GM18870 (cell line): Measurements from ENCODE around the gene ZBTB42.
"Not testable (repeated sequence)": the region's sequence is repeated elsewhere in the genome, so short reads cannot be mapped to it uniquely, and the experiment has no call there.

Experiments used
- ATAC-seq: cut with Tn5 transposase; IDR thresholded peaks from one replicate; pipeline ENCODE4 v1.9.1; 2021; ENCODE audit warnings: moderate library complexity; ENCODE audit not compliant: unreplicated experiment

Gene ZBTB42

DNA sequence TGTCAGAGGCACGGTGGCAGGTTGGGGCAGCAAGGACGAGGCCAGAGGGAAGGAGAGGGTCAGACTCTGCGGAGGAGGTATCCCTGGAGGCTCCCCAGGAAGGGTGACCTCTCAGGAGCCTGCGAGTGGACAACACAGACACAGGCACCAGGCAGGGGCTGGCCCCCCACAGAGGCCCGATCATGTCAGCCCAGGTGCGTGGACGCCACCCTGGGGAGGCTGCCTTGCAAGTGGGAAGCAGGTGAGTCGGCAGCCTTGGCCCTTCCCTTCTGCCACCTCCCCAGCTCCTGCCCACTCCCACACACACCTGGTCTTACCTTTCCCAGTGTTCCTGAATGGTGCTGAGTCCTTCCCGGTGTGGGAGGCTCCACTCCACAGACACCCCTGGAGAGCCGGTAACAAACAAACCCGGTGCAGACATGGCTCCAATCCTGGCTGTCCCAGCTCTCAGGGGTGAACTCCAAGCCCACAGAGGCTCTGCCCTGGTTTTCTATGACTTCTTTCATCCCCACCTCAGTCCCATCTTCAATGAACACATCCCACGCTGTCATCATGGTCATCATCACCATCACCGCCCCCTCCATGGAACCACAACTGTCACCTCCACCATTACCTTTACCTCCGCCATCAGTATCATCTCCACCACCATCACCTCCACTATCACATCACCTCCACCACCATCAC, 5.2 kb downstream of the ZBTB42 start:
- no peak for ATAC-seq

DNA sequence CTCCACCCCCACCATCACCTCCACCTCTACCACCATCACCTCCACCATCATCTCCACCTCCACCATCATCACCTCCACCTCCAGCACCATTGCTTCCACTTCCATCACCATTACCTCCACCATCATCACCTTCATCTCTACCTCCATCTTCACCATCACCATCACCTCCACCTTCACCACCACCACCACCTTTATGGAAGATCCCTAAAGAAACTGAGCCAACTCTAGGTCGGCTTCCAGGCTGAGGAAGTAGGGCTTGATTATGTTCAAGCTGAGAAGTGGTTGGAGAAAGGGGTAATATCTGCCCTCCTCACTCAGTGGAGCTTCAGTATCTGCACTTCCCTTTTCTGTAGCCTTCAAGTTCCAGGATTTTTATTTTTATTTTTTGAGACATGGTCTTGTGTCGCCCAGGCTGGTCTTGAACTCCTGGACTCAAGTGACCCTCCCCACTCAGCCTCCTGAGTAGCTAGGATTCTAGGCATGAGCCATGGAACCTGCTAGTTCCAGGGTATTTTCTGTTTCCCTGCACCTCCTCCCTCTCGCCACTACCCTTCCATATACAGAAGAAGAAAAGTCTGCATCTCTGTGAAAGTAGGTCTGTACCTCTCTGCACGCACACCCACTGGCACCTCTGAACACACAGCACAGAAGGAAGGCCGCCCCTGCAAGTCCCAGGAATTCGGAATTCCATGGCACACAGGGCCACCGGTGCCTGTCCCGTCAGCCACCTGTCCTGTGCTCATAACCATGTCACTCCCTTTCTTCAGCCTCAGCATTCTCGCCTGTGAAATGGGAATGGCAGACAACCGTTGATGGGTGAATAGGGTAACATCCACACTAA, 5.9 kb downstream of the ZBTB42 start:
- no peak for ATAC-seq

- no peak for ATAC-seq
Measured at GRCh38 chr14:104808456-104808855, 7.6 kb downstream of the ZBTB42 start.

GRCh38 chr14:104810316-104810715, 9.4 kb downstream of the ZBTB42 start:
- no peak for ATAC-seq

- ATAC-seq: no peak
Measured at GRCh38 chr14:104813286-104813685, 12.4 kb downstream of the ZBTB42 start.

DNA sequence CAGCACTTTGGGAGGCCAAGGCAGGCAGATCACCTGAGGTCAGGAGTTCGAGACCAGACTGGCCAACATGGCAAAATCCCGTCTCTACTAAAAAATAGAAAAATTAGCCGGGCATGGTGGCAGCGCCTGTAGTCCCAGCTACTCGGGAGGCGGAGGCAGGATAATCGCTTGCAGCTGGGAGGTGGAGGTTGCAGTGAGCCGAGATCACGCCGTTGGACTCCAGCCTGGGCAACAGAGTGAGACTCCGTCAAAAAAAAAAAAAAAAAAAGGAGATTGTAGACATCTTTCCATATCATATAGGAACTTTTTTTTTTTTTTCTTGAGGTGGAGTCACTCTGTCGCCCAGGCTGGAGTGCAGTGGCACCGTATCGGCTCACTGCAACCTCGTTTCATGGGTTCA, 13.8 kb downstream of the ZBTB42 start:
- ATAC-seq: not testable (repeated sequence)

GRCh38 chr14:104816616-104816884, 15.6 kb downstream of the ZBTB42 start:
- ATAC-seq: no peak

DNA sequence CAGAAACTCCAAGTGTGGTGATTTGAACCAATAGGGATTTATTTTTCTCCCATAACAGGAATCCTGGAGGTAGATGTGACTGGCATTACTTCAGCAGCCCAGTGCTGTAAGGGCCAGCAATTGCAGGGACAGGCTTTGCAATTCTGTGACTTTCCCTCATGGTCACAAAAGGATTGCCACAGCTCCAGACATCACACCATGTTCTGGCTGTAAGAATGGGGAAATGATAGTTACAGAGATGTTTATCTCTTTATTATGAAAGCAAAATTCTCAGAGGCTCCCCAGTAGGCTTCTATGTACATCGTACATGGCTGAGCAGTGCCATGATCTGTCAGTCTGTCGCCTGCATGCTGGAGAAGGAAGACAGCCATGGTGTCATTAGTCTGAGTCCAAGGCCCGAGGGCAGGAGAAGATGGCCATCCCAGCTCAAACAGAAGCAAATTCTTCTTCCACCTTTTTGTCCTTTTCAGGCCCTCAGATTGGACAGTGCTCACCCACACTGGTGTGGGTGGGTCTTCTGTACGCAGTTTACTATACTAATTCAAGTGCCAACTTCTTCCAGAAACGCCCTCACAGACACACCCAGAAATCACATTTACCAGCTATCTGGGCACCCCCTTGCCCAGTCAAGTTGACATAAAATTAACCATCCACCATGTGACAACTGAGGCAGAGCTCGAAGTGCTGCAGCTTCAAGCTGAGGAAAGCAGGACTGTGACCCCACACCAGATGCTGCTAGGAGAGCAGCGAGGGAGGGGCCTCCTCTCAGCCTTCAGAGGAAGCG, 17.2 kb downstream of the ZBTB42 start:
- ATAC-seq: no peak

GRCh38 chr14:104818714-104819161, 17.8 kb downstream of the ZBTB42 start:
- ATAC-seq: no peak

DNA sequence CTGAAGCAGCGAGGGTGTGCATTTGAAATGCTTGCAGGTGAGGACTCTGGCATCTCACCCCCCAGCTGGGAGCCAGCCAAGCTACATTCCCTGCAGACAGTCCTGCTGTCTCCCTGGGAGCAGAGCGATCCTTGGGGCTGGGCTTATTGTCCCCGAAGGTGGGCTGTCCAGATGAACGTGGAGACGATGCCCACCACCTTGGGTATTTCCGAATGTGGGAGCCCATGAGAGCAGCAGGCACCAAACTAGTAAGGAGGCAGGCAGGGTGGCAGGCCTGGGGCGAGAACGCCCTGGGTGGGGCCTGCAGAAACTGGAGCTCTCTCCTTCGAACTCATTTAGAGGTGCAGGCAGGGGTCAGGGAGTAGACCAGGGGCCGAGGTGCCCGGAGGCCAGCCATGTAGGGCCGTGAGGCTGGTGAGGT, 18.5 kb downstream of the ZBTB42 start:
- ATAC-seq: no peak

DNA sequence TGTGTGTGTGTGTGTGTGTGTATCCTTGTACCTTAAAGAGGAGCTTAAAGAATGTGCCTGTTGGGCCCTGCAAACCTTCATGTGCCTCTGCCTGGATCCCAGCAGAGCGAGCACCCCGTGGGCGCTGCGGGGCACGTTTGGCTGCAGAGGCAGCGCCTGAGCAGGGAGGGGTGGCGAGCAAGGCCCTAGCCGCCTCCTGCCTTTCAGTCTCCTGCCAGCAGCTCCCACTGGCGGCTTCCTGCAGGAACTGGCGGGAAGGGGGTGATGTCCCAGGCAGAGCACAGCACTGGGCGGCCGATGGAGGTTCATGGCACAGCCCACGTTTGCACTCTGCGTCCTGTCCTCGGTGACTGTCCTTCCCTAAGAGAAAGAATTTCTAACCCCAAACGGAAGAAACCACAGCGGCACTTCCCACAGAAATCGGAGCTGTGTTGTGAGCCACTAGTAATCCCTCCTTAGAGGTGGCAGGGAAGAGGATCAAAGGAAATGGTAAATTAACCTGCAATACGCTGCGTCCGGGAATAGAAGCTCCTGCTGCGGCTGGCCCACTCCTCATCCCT, 19.8 kb downstream of the ZBTB42 start:
- no peak for ATAC-seq

DNA sequence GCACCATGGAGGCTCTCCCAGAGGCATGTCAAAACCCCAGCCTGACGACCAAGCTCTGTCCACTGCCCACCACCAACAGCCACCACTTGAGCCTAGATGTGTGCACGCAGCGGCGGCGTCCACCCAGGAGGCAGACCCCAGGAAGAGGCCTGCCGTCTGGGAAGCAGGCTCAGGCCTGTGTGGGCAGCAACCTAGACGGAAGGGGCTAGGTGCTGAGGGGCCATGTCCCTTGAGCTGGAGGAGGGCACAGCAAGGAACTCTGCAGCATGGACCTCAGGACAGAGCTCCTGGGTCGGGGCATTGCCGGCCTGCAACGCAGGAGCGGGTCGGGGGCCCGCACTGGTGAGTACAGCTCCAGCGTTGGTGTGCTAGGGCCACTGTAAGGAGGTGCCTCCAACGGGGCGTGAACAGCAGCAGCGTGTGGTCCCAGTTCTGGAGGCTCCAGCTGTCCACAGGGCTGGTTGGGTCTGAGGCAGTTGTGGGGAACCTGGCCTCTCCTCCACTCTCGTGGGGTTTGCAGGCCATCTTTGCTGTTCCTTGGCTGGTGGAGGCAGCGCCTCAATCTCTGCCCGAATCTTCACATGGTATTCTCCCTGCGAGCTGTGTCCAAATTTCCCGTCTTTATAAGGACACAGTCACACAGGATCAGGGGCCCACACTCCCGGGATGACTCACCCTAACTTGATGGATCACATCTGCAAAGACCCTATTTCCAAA, 20.5 kb downstream of the ZBTB42 start:
- ATAC-seq: no peak

DNA sequence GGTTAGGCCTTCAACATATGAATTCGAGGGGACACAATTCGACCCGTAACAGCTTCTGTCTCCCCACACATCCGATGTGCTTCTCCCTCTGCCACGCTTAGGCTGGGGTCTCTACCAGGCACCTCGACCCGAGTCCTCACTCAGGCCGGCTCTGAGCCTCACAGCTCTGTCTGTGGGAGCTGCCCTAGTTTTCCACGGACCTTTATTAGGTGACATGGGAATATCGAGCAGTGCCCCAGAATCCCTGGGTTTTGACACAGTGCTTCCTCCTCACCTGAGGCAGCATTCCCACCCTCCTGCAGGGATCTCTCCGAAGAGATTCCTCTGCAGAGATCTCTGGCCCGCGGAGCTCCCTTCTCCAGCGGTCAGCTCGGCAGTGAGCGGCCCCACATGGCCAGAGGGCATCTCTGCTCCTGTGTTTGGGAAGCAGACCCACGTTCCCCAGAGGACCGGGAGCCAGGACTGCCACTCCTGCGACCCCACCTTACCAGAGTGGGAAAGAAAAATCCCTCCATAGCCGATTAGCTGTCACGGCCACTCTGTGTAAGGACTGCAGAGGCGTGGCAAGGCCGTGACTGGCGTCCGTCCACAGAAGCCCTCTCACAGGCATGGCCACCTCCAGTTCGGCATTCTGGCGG, 21.2 kb downstream of the ZBTB42 start:
- ATAC-seq: no peak

GRCh38 chr14:104822821-104823615, 22.1 kb downstream of the ZBTB42 start:
- ATAC-seq: no peak

DNA sequence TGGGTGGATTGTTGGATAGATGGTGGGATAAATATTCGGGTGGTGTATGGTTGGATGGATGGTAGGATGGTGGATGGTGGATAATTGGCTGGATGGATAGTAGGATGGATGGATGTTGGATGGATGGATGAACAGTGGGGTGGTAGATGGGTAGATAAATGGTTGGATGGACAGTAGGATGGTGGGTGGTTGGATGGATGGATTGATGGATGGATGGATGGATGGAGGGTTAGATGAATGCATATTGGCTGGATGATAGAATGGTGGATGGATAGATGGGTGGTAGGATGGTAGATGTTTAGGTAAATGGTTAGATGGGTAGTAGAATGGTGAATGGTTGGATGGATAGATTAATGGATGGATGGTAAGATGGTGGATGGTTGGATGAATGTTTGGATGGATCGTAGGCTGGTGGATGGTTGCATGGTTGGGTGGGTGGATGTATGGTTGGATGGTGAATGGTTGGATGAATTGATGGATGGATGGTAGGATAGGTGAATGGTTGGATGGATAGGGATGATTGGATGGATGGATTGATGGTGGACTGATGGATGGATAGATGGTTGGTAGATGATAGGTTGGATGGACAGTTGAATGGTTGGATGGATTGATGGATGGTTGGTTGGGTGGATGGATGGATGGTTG, 23.6 kb downstream of the ZBTB42 start:
- no peak for ATAC-seq

DNA sequence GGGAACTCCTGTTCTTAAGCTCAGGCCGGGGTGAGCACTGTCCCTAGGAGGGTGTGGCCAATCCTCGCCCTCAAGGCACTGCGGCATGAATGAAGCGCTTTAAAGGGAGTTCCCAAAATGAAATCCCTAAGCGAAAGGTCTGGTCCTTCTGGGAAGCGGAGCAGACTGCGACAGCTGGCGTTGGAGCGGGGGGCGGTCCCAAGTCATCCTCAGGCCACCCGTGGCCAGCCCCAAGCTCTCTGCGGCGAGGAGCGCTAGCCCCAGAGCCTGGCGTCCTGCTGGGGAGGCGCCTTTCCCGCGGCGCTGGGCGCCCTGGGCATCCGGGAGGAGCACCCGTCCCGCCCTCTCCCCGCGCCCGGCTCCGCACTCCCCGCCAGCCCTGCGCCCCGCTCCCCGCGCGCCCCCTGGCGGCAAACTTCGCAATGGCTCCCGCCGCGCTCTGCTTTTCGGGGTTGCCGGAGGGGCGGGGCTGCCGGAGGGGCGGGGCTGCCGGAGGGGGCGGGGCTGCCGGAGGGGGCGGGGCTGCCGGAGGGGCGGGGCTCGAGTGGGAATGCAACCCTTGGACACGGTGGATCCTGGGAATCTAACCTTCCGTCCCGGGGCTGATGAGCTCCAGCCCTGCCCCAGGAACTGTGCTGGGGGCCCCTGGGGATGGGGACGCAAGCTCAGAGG, 25.4 kb downstream of the ZBTB42 start:
- ATAC-seq: no peak

DNA sequence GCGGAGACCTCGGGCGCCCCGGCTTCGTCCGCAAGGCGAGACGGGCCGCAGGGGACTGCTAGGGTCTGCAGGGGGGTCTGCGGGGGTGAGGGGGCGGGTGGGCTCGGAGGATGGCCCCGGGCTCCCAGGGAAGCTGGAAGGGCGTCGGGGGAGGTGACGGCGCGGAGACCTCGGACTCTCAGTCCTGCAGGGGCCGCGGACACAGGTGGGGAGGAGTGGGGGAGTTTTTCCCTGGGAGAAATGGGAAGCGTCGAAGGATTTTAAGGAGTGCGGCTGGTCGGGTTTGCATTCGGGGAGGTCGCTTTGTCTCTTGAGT, 25.9 kb downstream of the ZBTB42 start:
- no peak for ATAC-seq

GRCh38 chr14:104827177-104828055, 26.5 kb downstream of the ZBTB42 start:
- ATAC-seq: no peak
